Ascending aorta (tissue), 2 donors: ENCODE data around the gene LMAN2L. TPM values are rescaled to one million over a fixed set of nuclear protein-coding genes. Genes with fewer than 3 reads are reported as not detected.

Source experiments
- DNase-seq, 2 donors: peaks; one replicate each; pipeline ENCODE4 v3.0.0-alpha.2; 2019; ENCODE audit warnings: low spot score in 2 of 2
- H3K27ac ChIP-seq, 2 donors: fragments of 200-600 bp; sonication (generic); one replicate each; pipeline ENCODE4 v1.5.1; 2016 to 2017; ENCODE audit warnings: mild to moderate bottlenecking in 1 of 2
- H3K27me3 ChIP-seq: fragments of 200-600 bp; sonication (generic); one replicate; pipeline ENCODE4 v1.5.1; 2017
- H3K36me3 ChIP-seq, 2 donors: fragments of 200-600 bp; sonication (generic); one replicate each; pipeline ENCODE4 v1.5.1; 2016
- H3K4me1 ChIP-seq, 2 donors: fragments of 200-600 bp; sonication (generic); one replicate each; pipeline ENCODE4 v1.5.1; 2016 to 2017; ENCODE audit warnings: mild to moderate bottlenecking in 1 of 2
- H3K4me3 ChIP-seq, 2 donors: fragments of 200-600 bp; sonication (generic); one replicate each; pipeline ENCODE4 v1.5.1; 2016 to 2017; ENCODE audit warnings: mild to moderate bottlenecking in 1 of 2
- H3K9me3 ChIP-seq, 2 donors: fragments of 200-600 bp; sonication (generic); one replicate each; pipeline ENCODE4 v1.5.1; 2016
- intact Hi-C: fragments of 100-400 bp; cut with DNase I; formaldehyde crosslinking; loops from one replicate; pipeline ENCODE4 v1.15.1; 2023
- total RNA-seq: library from RNA; depleted of rRNA; stranded (reverse); fragments of >200 nt; gene quantifications from one replicate; pipeline ENCODE4 v1.1.0, GENCODE V29; 2016
- TF ChIP-seq, protein P1 (sequence below), 3 experiments: fragments of 200-600 bp in 2 of 3; fragments of 450-650 bp in 1 of 3; sonication (generic) in 2 of 3; IDR thresholded peaks; one replicate each; pipeline ENCODE4 v1.5.1; 2016 to 2019; ENCODE audit warnings: antibody characterized with exemption in 3 of 3, mild to moderate bottlenecking in 1 of 3, moderate library complexity in 1 of 3

LMAN2L gene
- total RNA-seq, 1 donor from 2014 or later: 9.5 TPM

DNA sequence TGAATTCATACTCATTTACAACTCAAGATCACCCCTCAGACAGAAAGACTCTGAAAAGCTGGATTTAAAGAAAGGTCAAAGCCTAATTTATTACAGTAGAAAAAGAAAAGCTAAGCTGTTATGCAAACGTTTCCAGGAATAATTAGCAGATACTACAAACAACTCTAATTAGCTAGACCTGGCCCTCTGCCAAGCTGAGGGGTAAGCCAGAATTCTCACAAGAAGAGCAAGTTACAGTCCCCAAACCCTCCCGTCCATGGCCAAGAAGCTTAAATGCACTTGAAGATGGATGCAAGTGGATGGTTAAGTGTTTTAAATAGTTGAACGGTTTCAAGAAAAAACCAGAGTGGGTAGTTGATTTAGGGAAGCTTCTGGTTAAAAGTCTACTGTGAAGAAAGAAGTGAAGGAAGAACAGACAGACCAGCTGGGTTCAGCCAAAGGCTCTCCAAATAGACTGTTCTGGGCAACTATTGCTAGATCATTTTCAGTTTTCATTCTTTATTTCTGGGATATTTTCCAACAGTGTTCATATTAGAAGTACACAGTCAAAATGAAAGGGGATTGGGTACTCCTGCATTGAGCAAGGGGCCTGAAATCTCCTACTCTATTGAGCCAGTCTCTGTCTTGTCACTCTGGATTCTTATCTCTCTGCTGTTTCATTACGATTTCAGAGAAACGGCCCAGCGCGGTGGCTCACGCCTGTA lies 4.8 kb downstream of the LMAN2L start:
- Histone ChIP-seq H3K4me3 (no peak overlapping the region), H3K27me3 (no peaks in the 10 kb centered on the region), H3K4me1 (peaks cover 0 to 15% of the 10 kb centered on the region in 2 donors), H3K36me3 (peaks cover 39 to 46% of the 10 kb centered on the region in 2 donors), H3K9me3 (no peaks in the 10 kb centered on the region), H3K27ac (peak overlapping the region in 1 of 2 donors; percentile 6)
- TF ChIP-seq, protein P1, sequence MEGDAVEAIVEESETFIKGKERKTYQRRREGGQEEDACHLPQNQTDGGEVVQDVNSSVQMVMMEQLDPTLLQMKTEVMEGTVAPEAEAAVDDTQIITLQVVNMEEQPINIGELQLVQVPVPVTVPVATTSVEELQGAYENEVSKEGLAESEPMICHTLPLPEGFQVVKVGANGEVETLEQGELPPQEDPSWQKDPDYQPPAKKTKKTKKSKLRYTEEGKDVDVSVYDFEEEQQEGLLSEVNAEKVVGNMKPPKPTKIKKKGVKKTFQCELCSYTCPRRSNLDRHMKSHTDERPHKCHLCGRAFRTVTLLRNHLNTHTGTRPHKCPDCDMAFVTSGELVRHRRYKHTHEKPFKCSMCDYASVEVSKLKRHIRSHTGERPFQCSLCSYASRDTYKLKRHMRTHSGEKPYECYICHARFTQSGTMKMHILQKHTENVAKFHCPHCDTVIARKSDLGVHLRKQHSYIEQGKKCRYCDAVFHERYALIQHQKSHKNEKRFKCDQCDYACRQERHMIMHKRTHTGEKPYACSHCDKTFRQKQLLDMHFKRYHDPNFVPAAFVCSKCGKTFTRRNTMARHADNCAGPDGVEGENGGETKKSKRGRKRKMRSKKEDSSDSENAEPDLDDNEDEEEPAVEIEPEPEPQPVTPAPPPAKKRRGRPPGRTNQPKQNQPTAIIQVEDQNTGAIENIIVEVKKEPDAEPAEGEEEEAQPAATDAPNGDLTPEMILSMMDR (IDR thresholded peaks at IDR 0.05): no peak
- no peak for DNase-seq
- intact Hi-C loops: loop anchor here (5.0 kb wide), 1 partner anchor 67 kb away; no protein-coding TSS in a partner anchor

DNA sequence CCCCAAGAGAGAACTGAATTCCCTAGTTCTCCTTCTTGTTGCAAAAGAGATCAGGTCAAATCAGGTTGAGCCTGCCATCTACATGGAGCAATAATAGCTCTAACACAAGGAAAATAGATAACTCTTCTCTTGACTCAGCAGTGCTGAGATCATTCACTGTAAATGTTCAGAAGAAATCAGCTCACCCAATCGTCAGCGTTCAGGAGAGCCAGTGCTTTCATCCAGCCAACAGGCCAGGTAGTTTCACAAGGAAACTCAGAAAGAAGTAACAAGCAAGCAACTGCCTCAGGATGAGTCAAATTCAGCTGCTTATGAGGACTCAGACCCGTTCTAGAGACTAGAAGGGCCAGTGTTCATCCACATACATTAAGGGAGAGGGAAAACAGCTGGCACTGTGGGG lies 5.9 kb downstream of the LMAN2L start:
- Histone ChIP-seq H3K9me3 (no peaks in the 10 kb centered on the region), H3K4me3 (no peak overlapping the region), H3K27me3 (no peaks in the 10 kb centered on the region), H3K4me1 (peaks cover 0 to 11% of the 10 kb centered on the region in 2 donors), H3K27ac (no peak overlapping the region), H3K36me3 (peaks cover 46 to 54% of the 10 kb centered on the region in 2 donors)
- intact Hi-C loops: no loop called here
- TF ChIP-seq, protein P1 (IDR thresholded peaks at IDR 0.05): no peak
- DNase-seq: no peak

DNA sequence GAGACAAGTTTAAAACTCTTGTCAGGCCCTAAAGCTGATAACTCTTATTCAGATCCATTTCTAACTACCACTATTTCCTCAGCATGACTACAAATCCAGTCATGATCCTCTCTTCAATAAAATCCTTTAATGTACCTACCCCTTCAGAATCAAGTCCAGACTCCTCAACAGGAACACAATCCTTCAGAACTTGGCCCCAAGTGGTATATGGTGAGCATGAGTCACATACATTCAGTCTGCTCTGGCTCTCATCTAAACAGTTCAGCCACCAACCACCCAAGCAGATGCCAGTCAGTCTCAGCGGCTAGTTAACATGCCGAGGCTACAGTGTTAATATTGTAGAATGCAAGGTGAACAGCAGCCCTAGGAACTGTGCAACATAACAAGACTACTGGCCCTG lies 9.7 kb downstream of the LMAN2L start:
- Histone ChIP-seq H3K9me3 (no peaks in the 10 kb centered on the region), H3K27ac (no peak overlapping the region), H3K4me3 (no peak overlapping the region), H3K36me3 (peaks cover 66 to 82% of the 10 kb centered on the region in 2 donors), H3K4me1 (peaks cover 0 to under 1% of the 10 kb centered on the region in 2 donors), H3K27me3 (no peaks in the 10 kb centered on the region)
- TF ChIP-seq, protein P1 (IDR thresholded peaks at IDR 0.05): no peak
- intact Hi-C loops: no loop called here
- DNase-seq: no peak

DNA sequence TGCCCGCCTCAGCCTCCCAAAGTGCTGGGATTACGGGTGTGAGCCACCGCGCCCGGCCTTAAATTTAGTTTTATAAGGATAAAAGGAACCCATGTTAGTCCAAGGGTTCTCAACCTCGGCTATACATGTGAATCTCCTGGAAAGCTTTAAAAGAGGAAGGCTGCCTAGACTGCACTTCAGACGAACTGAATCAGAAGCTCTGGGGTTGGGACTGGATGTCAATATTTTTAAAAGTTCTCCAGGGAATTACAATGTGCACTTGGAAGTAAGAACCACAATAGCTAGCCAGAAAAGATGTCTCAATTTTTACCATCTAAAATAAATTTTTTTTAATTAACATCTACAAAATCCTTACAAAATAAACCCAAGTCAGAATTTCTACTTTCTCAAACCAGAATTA lies 10.1 kb downstream of the LMAN2L start:
- no peak overlapping the region for H3K4me3 ChIP-seq
- intact Hi-C loops: no loop called here
- DNase-seq: no peak
- TF ChIP-seq, protein P1 (IDR thresholded peaks at IDR 0.05): no peak
- H3K4me1 ChIP-seq: no peaks in the 10 kb centered on the region
- H3K27me3 ChIP-seq: no peaks in the 10 kb centered on the region
- H3K36me3 ChIP-seq: peaks cover 70 to 79% of the 10 kb centered on the region in 2 donors
- no peaks in the 10 kb centered on the region for H3K9me3 ChIP-seq
- H3K27ac ChIP-seq: no peak overlapping the region

DNA sequence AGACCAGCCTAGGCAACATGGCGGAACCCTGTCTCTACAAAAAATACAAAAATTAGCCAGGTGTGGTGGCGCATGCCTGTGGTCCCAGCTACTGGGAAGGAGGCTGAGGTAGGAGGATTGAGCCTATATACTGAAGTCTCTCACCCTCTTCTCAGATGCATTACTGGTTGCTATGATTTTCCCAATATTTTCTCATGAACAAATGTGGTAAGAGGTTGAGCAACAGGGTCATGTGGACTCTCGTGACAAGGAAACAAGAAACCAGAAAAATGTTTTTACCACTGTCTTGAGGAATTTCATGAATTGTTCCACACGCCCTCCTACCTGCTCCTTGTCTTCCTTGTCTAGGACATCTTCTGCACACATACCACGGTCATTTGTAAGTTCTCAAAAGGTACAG lies 12.4 kb downstream of the LMAN2L start:
- DNase-seq: no peak
- TF ChIP-seq, protein P1 (IDR thresholded peaks at IDR 0.05): no peak
- Histone ChIP-seq H3K27ac (no peak overlapping the region), H3K4me1 (no peaks in the 10 kb centered on the region), H3K4me3 (no peak overlapping the region), H3K27me3 (no peaks in the 10 kb centered on the region), H3K36me3 (peaks cover 53 to 64% of the 10 kb centered on the region in 2 donors), H3K9me3 (no peaks in the 10 kb centered on the region)
- intact Hi-C loops: no loop called here
